Measurements from ENCODE around the gene ANKZF1. TPM values are rescaled to one million over a fixed set of nuclear protein-coding genes. Genes with fewer than 3 reads are reported as not detected.

ANKZF1 gene
- total RNA-seq, 2 donors from 2014 or later = 64.4 to 85.7 TPM

GRCh38 chr2:219252084-219252483, 22.5 kb downstream of the ANKZF1 start:
- H3K27ac ChIP-seq = peak overlapping the region; percentile 84 to 94
- H3K4me3 ChIP-seq = peak overlapping the region; percentile 64 to 67
- H3K4me1 ChIP-seq (replicated peaks) = peaks cover 29% of the 10 kb centered on the region
- no peaks in the 10 kb centered on the region for H3K27me3 ChIP-seq (replicated peaks; ENCODE audit: insufficient read depth)
- WGBS = 71% methylated on average over 5 of the region's 5 CpGs
- H3K36me3 ChIP-seq = no peaks in the 10 kb centered on the region
- H3K9me3 ChIP-seq = no peaks in the 10 kb centered on the region
- intact Hi-C loops (cut with DNase I) = no loop called here
- no peak for DNase-seq (ENCODE audit: low spot score)
- TF ChIP-seq POLR2A (IDR thresholded peaks at IDR 0.05) (no peak), CTCF (IDR thresholded peaks at IDR 0.05) (no peak), POLR2AphosphoS5 (IDR thresholded peaks at IDR 0.05) (no peak)

- H3K4me3 ChIP-seq = peak overlapping the region; percentile 64 to 67
- H3K9me3 ChIP-seq = no peaks in the 10 kb centered on the region
- DNase-seq (ENCODE audit: low spot score) = no peak
- TF ChIP-seq POLR2AphosphoS5 (IDR thresholded peaks at IDR 0.05) = no peak
- TF ChIP-seq POLR2A (IDR thresholded peaks at IDR 0.05) = no peak
- no peak for TF ChIP-seq CTCF (IDR thresholded peaks at IDR 0.05)
- intact Hi-C loops (cut with DNase I) = no loop called here
- 8% methylated on average over 9 of the region's 9 CpGs for WGBS
- no peaks in the 10 kb centered on the region for H3K27me3 ChIP-seq (replicated peaks; ENCODE audit: insufficient read depth)
- peaks cover 29% of the 10 kb centered on the region for H3K4me1 ChIP-seq (replicated peaks)
- peak overlapping the region; percentile 84 to 94 for H3K27ac ChIP-seq
- no peaks in the 10 kb centered on the region for H3K36me3 ChIP-seq
These were observed 22.9 kb downstream of the ANKZF1 start for GRCh38 chr2:219252570-219252899.

GRCh38 chr2:219252900-219253752, 23.5 kb downstream of the ANKZF1 start, which contains the start of gene TUBA4B:
Gene TUBA4B, plus strand, starts transcription at chr2:219253243. Its CDS starts 165 bp downstream, at chr2:219253408.
- DNase-seq (ENCODE audit: low spot score) = no peak
- peaks cover 28% of the 10 kb centered on the region for H3K4me1 ChIP-seq (replicated peaks)

GRCh38 chr2:219253753-219254589, 24.4 kb downstream of the ANKZF1 start, which contains the start of gene TUBA4A:
Gene TUBA4A, minus strand, starts transcription at chr2:219253918. Its CDS starts 60 bp downstream, at chr2:219253858.
- under 1% methylated on average over 60 of the region's 76 CpGs for WGBS
- Histone ChIP-seq H3K9me3 (no peaks in the 10 kb centered on the region), H3K36me3 (no peaks in the 10 kb centered on the region), H3K4me3 (peak within 1 kb of the TSS; percentile 64 to 67), H3K4me1 (replicated peaks) (peaks cover 20% of the 10 kb centered on the region), H3K27ac (peak within 1 kb of the TSS; percentile 84 to 94), H3K27me3 (replicated peaks; ENCODE audit: insufficient read depth) (no peaks in the 10 kb centered on the region)
- DNase-seq (ENCODE audit: low spot score) = peak; percentile 91
- peak; percentile 98 for TF ChIP-seq POLR2AphosphoS5 (IDR thresholded peaks at IDR 0.05)
- peak; percentile 17 to 81 (median 44) for TF ChIP-seq CTCF (IDR thresholded peaks at IDR 0.05)
- TF ChIP-seq POLR2A (IDR thresholded peaks at IDR 0.05) = peak; percentile 100
- intact Hi-C loops (cut with DNase I) = no loop called here

More at GRCh38 chr2:219252900-219253752, 23.5 kb downstream of the ANKZF1 start, which contains the start of gene TUBA4B:
- Histone ChIP-seq H3K27me3 (replicated peaks; ENCODE audit: insufficient read depth) (no peaks in the 10 kb centered on the region), H3K9me3 (no peaks in the 10 kb centered on the region), H3K4me3 (peak within 1 kb of the TSS; percentile 64 to 67), H3K36me3 (no peaks in the 10 kb centered on the region), H3K27ac (peak within 1 kb of the TSS; percentile 84 to 94)
- WGBS = 3% methylated on average over 46 of the region's 49 CpGs
- intact Hi-C loops (cut with DNase I) = no loop called here
- TF ChIP-seq POLR2AphosphoS5 (IDR thresholded peaks at IDR 0.05) (peak; percentile 30), CTCF (IDR thresholded peaks at IDR 0.05) (no peak), POLR2A (IDR thresholded peaks at IDR 0.05) (peak; percentile 30)

All from prostate gland (tissue), 2 donors.